Osteoblast (primary cell): Measurements from ENCODE around the gene MOBP. TPM values are rescaled to one million over a fixed set of nuclear protein-coding genes. Genes with fewer than 3 reads are reported as not detected.

ENCODE experiments used
- DNase-seq: peaks from one replicate; pipeline ENCODE4 v3.0.0; 2011; ENCODE audit warnings: low spot score, mixed read lengths; ENCODE audit not compliant: insufficient read length; ENCODE audit errors: missing footprints
- H2AFZ ChIP-seq: 2 replicates; pipeline ENCODE4 v1.6.0; 2011; ENCODE audit warnings: mild to moderate bottlenecking, low read length
- H3K27ac ChIP-seq: 2 replicates; pipeline ENCODE4 v1.5.1; 2011; ENCODE audit warnings: mild to moderate bottlenecking, low read depth, low read length, moderate library complexity
- H3K27me3 ChIP-seq: 2 replicates; pipeline ENCODE4 v1.6.0; 2012; ENCODE audit warnings: mild to moderate bottlenecking, control low read depth, inconsistent platforms, low read length, moderate library complexity; ENCODE audit not compliant: insufficient read depth
- H3K36me3 ChIP-seq: 2 replicates; pipeline ENCODE4 v1.5.1; 2011; ENCODE audit warnings: mild to moderate bottlenecking, low read length, control low read depth, moderate library complexity; ENCODE audit not compliant: insufficient read depth
- H3K4me1 ChIP-seq: 2 replicates; pipeline ENCODE4 v1.5.1; 2011; ENCODE audit warnings: mild to moderate bottlenecking, low read length, control low read depth, moderate library complexity; ENCODE audit not compliant: insufficient read depth
- H3K4me2 ChIP-seq: 2 replicates; pipeline ENCODE4 v1.6.0; 2011; ENCODE audit warnings: mild to moderate bottlenecking, low read length; ENCODE audit not compliant: insufficient read depth
- H3K4me3 ChIP-seq: fragments of 200-600 bp; sonication (generic); 3 replicates; pipeline ENCODE4 v1.5.1; 2012; ENCODE audit warnings: mild to moderate bottlenecking, low read length, inconsistent platforms; ENCODE audit not compliant: insufficient read depth
- H3K79me2 ChIP-seq: 2 replicates; pipeline ENCODE4 v1.6.0; 2012; ENCODE audit warnings: mild to moderate bottlenecking, low read length, control low read depth, inconsistent platforms; ENCODE audit not compliant: insufficient read depth
- H3K9me3 ChIP-seq: 2 replicates; pipeline ENCODE4 v1.5.1; 2011; ENCODE audit warnings: low read depth, low read length, control low read depth
- H4K20me1 ChIP-seq: 2 replicates; pipeline ENCODE4 v1.6.0; 2012; ENCODE audit warnings: mild to moderate bottlenecking, low read length, control low read depth; ENCODE audit not compliant: insufficient read depth
- CTCF ChIP-seq: IDR thresholded peaks from 2 replicates; pipeline ENCODE4 v1.5.1; 2011; ENCODE audit warnings: mild to moderate bottlenecking, low read depth, low read length, moderate library complexity; ENCODE audit errors: extremely low read depth
- total RNA-seq: library from RNA; depleted of rRNA; stranded (reverse); fragments of >200 nt; gene quantifications from 2 replicates; pipeline ENCODE4 v1.2.3, GENCODE V29; 2012

MOBP gene
- total RNA-seq, 1 donor, result not detected

GRCh38 chr3:39463269-39463668, 4.2 kb upstream of the MOBP start:
- Histone ChIP-seq H2AFZ (no peak overlapping the region), H3K4me2 (no peak overlapping the region), H3K36me3 (no peaks in the 10 kb centered on the region), H3K9me3 (no peaks in the 10 kb centered on the region), H3K4me3 (no peak overlapping the region), H4K20me1 (no peaks in the 10 kb centered on the region), H3K27ac (no peak overlapping the region), H3K27me3 (no peaks in the 10 kb centered on the region), H3K79me2 (no peaks in the 10 kb centered on the region), H3K4me1 (no peaks in the 10 kb centered on the region)
- no peak for TF ChIP-seq CTCF
- no peak for DNase-seq

- H3K36me3 ChIP-seq, result no peaks in the 10 kb centered on the region
- H2AFZ ChIP-seq, result no peak overlapping the region
- no peak overlapping the region for H3K4me3 ChIP-seq
- H4K20me1 ChIP-seq, result no peaks in the 10 kb centered on the region
- no peaks in the 10 kb centered on the region for H3K9me3 ChIP-seq
- no peak for DNase-seq
- H3K27me3 ChIP-seq, result no peaks in the 10 kb centered on the region
- H3K79me2 ChIP-seq, result no peaks in the 10 kb centered on the region
- no peaks in the 10 kb centered on the region for H3K4me1 ChIP-seq
- TF ChIP-seq CTCF, result no peak
- no peak overlapping the region for H3K4me2 ChIP-seq
- no peak overlapping the region for H3K27ac ChIP-seq
Measured at GRCh38 chr3:39466988-39467387, 492 bp upstream of the MOBP start.

- no peak for TF ChIP-seq CTCF
- H2AFZ ChIP-seq, result no peak overlapping the region
- DNase-seq, result no peak
Measured at GRCh38 chr3:39468108-39468436, 592 bp downstream of the MOBP start.

GRCh38 chr3:39469258-39469657, 1.8 kb downstream of the MOBP start:
- TF ChIP-seq CTCF, result no peak
- no peak overlapping the region for H3K4me2 ChIP-seq
- H3K27me3 ChIP-seq, result no peaks in the 10 kb centered on the region
- H3K36me3 ChIP-seq, result no peaks in the 10 kb centered on the region
- no peaks in the 10 kb centered on the region for H3K9me3 ChIP-seq
- DNase-seq, result no peak
- no peaks in the 10 kb centered on the region for H3K79me2 ChIP-seq
- H3K27ac ChIP-seq, result no peak overlapping the region
- H4K20me1 ChIP-seq, result no peaks in the 10 kb centered on the region
- H3K4me1 ChIP-seq, result no peaks in the 10 kb centered on the region
- H3K4me3 ChIP-seq, result no peak overlapping the region
- no peak overlapping the region for H2AFZ ChIP-seq

More at GRCh38 chr3:39468108-39468436, 592 bp downstream of the MOBP start:
- Histone ChIP-seq H3K4me3 (no peak overlapping the region), H3K27me3 (no peaks in the 10 kb centered on the region), H3K36me3 (no peaks in the 10 kb centered on the region), H4K20me1 (no peaks in the 10 kb centered on the region), H3K9me3 (no peaks in the 10 kb centered on the region), H3K4me1 (no peaks in the 10 kb centered on the region), H3K4me2 (no peak overlapping the region), H3K79me2 (no peaks in the 10 kb centered on the region), H3K27ac (no peak overlapping the region)
